Hippocampal formation (tissue), 2 donors: ENCODE data around the gene VEZF1.
A peak's percentile ranks its signal among the peaks of the same experiment; 100 is the strongest.

Experiments used
- DNase-seq, 2 donors: peaks; one replicate each; lab custom pipeline; 2025; lab: John Stamatoyannopoulos, UW

Gene VEZF1

GRCh38 chr17:57928928-57929327 is 59.1 kb downstream of the VEZF1 start:
- DNase-seq, result peak in 1 of 2 donors; percentile 43

- DNase-seq, result peak in 1 of 2 donors; percentile 67
Measured at GRCh38 chr17:57927048-57927723, 60.9 kb downstream of the VEZF1 start.

GRCh38 chr17:57926723-57927047 is 61.4 kb downstream of the VEZF1 start:
- DNase-seq, result peak in 1 of 2 donors; percentile 88

- DNase-seq, result no peak
Measured at GRCh38 chr17:57925361-57925990, 62.6 kb downstream of the VEZF1 start.

- DNase-seq, result no peak
Measured at GRCh38 chr17:57924677-57925076, 63.4 kb downstream of the VEZF1 start.
